Endothelial cell (in vitro differentiated cells): ENCODE measurements around the gene NCOA6. TPM values are rescaled to one million over a fixed set of nuclear protein-coding genes. Genes with fewer than 3 reads are reported as not detected.
A peak's percentile ranks its signal among the peaks of the same experiment; 100 is the strongest.

Experiments used
- DNase-seq: peaks from one replicate; pipeline ENCODE4 v3.0.0; 2021; ENCODE audit warnings: low spot score
- H3K27ac Mint-ChIP-seq: one replicate; pipeline ENCODE4 v1.8.0; 2021; ENCODE audit warnings: mixed read lengths, inconsistent platforms; ENCODE audit not compliant: unreplicated experiment
- H3K27me3 Mint-ChIP-seq: one replicate; pipeline ENCODE4 v1.8.0; 2021; ENCODE audit warnings: mild to moderate bottlenecking, moderate library complexity, mixed read lengths, inconsistent platforms; ENCODE audit not compliant: unreplicated experiment
- H3K36me3 Mint-ChIP-seq: one replicate; pipeline ENCODE4 v1.8.0; 2021; ENCODE audit warnings: mild to moderate bottlenecking, low read depth, mixed read lengths, inconsistent platforms; ENCODE audit not compliant: unreplicated experiment
- H3K4me1 Mint-ChIP-seq: one replicate; pipeline ENCODE4 v1.8.0; 2021; ENCODE audit warnings: mild to moderate bottlenecking, mixed read lengths, inconsistent platforms; ENCODE audit not compliant: unreplicated experiment
- H3K4me3 Mint-ChIP-seq: one replicate; pipeline ENCODE4 v1.8.0; 2021; ENCODE audit warnings: mild to moderate bottlenecking, mixed read lengths, inconsistent platforms; ENCODE audit not compliant: unreplicated experiment
- H3K9me3 Mint-ChIP-seq: one replicate; pipeline ENCODE4 v1.8.0; 2021; ENCODE audit warnings: mixed read lengths, inconsistent platforms; ENCODE audit not compliant: unreplicated experiment
- CTCF ChIP-seq: fragments of 200-600 bp; sonication (generic); IDR thresholded peaks from one replicate; pipeline ENCODE4 v1.5.0; 2021; ENCODE audit warnings: antibody characterized with exemption; ENCODE audit not compliant: unreplicated experiment
- total RNA-seq: library from RNA; stranded (reverse); fragmentation: NEBNext Ultra II Directional; extraction: Animal tissue kit (Norgen Biotek cat#: 25700); gene quantifications from one replicate; pipeline ENCODE4 v1.2.1, GENCODE V29; 2021; ENCODE audit not compliant: unreplicated experiment

The NCOA6 gene
- total RNA-seq, 1 donor from 2014 or later, result 22.0 TPM

GRCh38 chr20:34831936-34832335, 6.5 kb upstream of the NCOA6 start:
- Mint-ChIP-seq H3K4me3 (no peak overlapping the region), H3K4me1 (no peaks in the 10 kb centered on the region), H3K27ac (no peak overlapping the region), H3K36me3 (peaks cover 3% of the 10 kb centered on the region), H3K9me3 (no peaks in the 10 kb centered on the region), H3K27me3 (peaks cover 2% of the 10 kb centered on the region)
- no peak for DNase-seq
- no peak for TF ChIP-seq CTCF

GRCh38 chr20:34829191-34829590, 3.7 kb upstream of the NCOA6 start:
- H3K27me3 Mint-ChIP-seq, result peaks cover 6% of the 10 kb centered on the region
- DNase-seq, result no peak
- H3K4me3 Mint-ChIP-seq, result no peak overlapping the region
- H3K36me3 Mint-ChIP-seq, result peaks cover 8% of the 10 kb centered on the region
- TF ChIP-seq CTCF, result no peak
- H3K4me1 Mint-ChIP-seq, result peaks cover 10% of the 10 kb centered on the region
- no peak overlapping the region for H3K27ac Mint-ChIP-seq
- H3K9me3 Mint-ChIP-seq, result no peaks in the 10 kb centered on the region

GRCh38 chr20:34824806-34825529, 483 bp downstream of the NCOA6 start:
- Mint-ChIP-seq H3K4me1 (peaks cover 13% of the 10 kb centered on the region), H3K27me3 (peaks cover 6% of the 10 kb centered on the region), H3K9me3 (no peaks in the 10 kb centered on the region), H3K27ac (peak overlapping the region; percentile 95), H3K36me3 (peaks cover 13% of the 10 kb centered on the region), H3K4me3 (peak overlapping the region; percentile 99)
- DNase-seq, result peak; percentile 68
- TF ChIP-seq CTCF, result no peak

GRCh38 chr20:34824452-34824805, 1.0 kb downstream of the NCOA6 start:
- peaks cover 6% of the 10 kb centered on the region for H3K27me3 Mint-ChIP-seq
- TF ChIP-seq CTCF, result no peak
- H3K4me3 Mint-ChIP-seq, result peak overlapping the region; percentile 99
- peak; percentile 22 for DNase-seq
- peaks cover 13% of the 10 kb centered on the region for H3K36me3 Mint-ChIP-seq
- no peaks in the 10 kb centered on the region for H3K9me3 Mint-ChIP-seq
- H3K27ac Mint-ChIP-seq, result peak overlapping the region; percentile 95
- peaks cover 13% of the 10 kb centered on the region for H3K4me1 Mint-ChIP-seq

GRCh38 chr20:34824026-34824425, 1.4 kb downstream of the NCOA6 start:
- Mint-ChIP-seq H3K27ac (peak overlapping the region; percentile 95), H3K9me3 (no peaks in the 10 kb centered on the region)

More at GRCh38 chr20:34824026-34824425, 1.4 kb downstream of the NCOA6 start:
- DNase-seq, result no peak
- Mint-ChIP-seq H3K27me3 (peaks cover 6% of the 10 kb centered on the region), H3K4me3 (peak overlapping the region; percentile 99), H3K4me1 (peaks cover 13% of the 10 kb centered on the region), H3K36me3 (peaks cover 12% of the 10 kb centered on the region)
- TF ChIP-seq CTCF, result no peak
